NCI-H146 (cell line): Measurements from ENCODE around the gene CAMSAP3.
"Not testable (repeated sequence)": the region's sequence is repeated elsewhere in the genome, so short reads cannot be mapped to it uniquely, and the experiment has no call there.

Experiments used
- DNase-seq: peaks from one replicate; lab custom pipeline; 2025; lab: John Stamatoyannopoulos, UW

The CAMSAP3 gene

GRCh38 chr19:7595466-7596133 is at the start of gene CAMSAP3:
Gene CAMSAP3, plus strand, starts transcription at chr19:7595863. Its CDS starts 140 bp downstream, at chr19:7596003.
- peak; percentile 75 for DNase-seq

GRCh38 chr19:7545904-7546303 is 49.8 kb upstream of the CAMSAP3 start:
- no peak for DNase-seq

- DNase-seq: no peak
These were observed 48.5 kb upstream of the CAMSAP3 start for GRCh38 chr19:7547159-7547558.

- DNase-seq: no peak
These were observed 46.1 kb upstream of the CAMSAP3 start for GRCh38 chr19:7549429-7550148.

- DNase-seq: no peak
These were observed 45.4 kb upstream of the CAMSAP3 start for GRCh38 chr19:7550169-7550770.

- peak; percentile 61 for DNase-seq
These were observed 44.5 kb upstream of the CAMSAP3 start for GRCh38 chr19:7550987-7551761.

GRCh38 chr19:7552781-7553180 is 42.9 kb upstream of the CAMSAP3 start:
- DNase-seq: no peak

- no peak for DNase-seq
These were observed 41.1 kb upstream of the CAMSAP3 start for GRCh38 chr19:7554565-7554964.

GRCh38 chr19:7554990-7555864 is 40.4 kb upstream of the CAMSAP3 start:
- DNase-seq: no peak

- DNase-seq: no peak
These were observed 38.9 kb upstream of the CAMSAP3 start for GRCh38 chr19:7556696-7557315.

- no peak for DNase-seq
These were observed 37.0 kb upstream of the CAMSAP3 start for GRCh38 chr19:7558667-7559066.

GRCh38 chr19:7559102-7559501 is 36.6 kb upstream of the CAMSAP3 start:
- DNase-seq: no peak

GRCh38 chr19:7560255-7560654 is 35.4 kb upstream of the CAMSAP3 start:
- DNase-seq: no peak

GRCh38 chr19:7561325-7561724 is 34.3 kb upstream of the CAMSAP3 start:
- no peak for DNase-seq

- DNase-seq: no peak
These were observed 32.8 kb upstream of the CAMSAP3 start for GRCh38 chr19:7562646-7563393.

GRCh38 chr19:7564866-7565265 is 30.8 kb upstream of the CAMSAP3 start:
- no peak for DNase-seq

- no peak for DNase-seq
These were observed 30.3 kb upstream of the CAMSAP3 start for GRCh38 chr19:7565332-7565731.

GRCh38 chr19:7570761-7571160 is 24.9 kb upstream of the CAMSAP3 start:
- DNase-seq: no peak

GRCh38 chr19:7575434-7576040 is 20.1 kb upstream of the CAMSAP3 start:
- no peak for DNase-seq

GRCh38 chr19:7577422-7577821 is 18.2 kb upstream of the CAMSAP3 start:
- DNase-seq: not testable (repeated sequence)
